ENCODE data around the gene BMAL2. TPM values are rescaled to one million over a fixed set of nuclear protein-coding genes. Genes with fewer than 3 reads are reported as not detected.

Gene BMAL2
- polyA plus RNA-seq, 2 of the 4 experiments (the other 2 are of a cell fraction) = 13.5 to 23.1 TPM

Other genes with a start within 250 kb of the BMAL2 start
- 24.2 and 32.2 TPM in 2 replicates for gene STK38L, start 88.5 kb upstream of the BMAL2 start, polyA plus RNA-seq (2011; rRNA removed)
- gene STK38L, start 88.5 kb upstream of the BMAL2 start, polyA plus RNA-seq (2017; fragmentation: RNase III; extraction: RNeasy Plus Mini Kit Qiagen cat#74134 plus additional on column Dnase treatment) = 13.9 to 17.3 TPM (median 16.3 TPM) in 3 replicates
- gene SMCO2, start 113.9 kb downstream of the BMAL2 start, polyA plus RNA-seq (2011; rRNA removed) = 0.22 and 0.28 TPM in 2 replicates
- gene SMCO2, start 113.9 kb downstream of the BMAL2 start, polyA plus RNA-seq (2017; fragmentation: RNase III; extraction: RNeasy Plus Mini Kit Qiagen cat#74134 plus additional on column Dnase treatment) = 0.08 to 0.14 TPM (median 0.11 TPM) in 3 replicates
- gene PPFIBP1, start 191.4 kb downstream of the BMAL2 start, polyA plus RNA-seq (2011; rRNA removed) = 85.3 and 89.0 TPM in 2 replicates
- 24.8 to 31.4 TPM (median 29.8 TPM) in 3 replicates for gene PPFIBP1, start 191.4 kb downstream of the BMAL2 start, polyA plus RNA-seq (2017; fragmentation: RNase III; extraction: RNeasy Plus Mini Kit Qiagen cat#74134 plus additional on column Dnase treatment)